ENCODE data around the gene MINAR1.

The MINAR1 gene

GRCh38 chr15:79436037-79436780, 4.1 kb downstream of the MINAR1 start:
- TF ChIP-seq REST (IDR thresholded peaks at IDR 0.05; ENCODE audit: insufficient replicate concordance, low read depth) (no peak), SPI1 (IDR thresholded peaks at IDR 0.05; ENCODE audit: borderline replicate concordance, low read depth) (no peak), CTCF (IDR thresholded peaks at IDR 0.05; ENCODE audit: insufficient read depth, low read length) (no peak), POLR2AphosphoS5 (IDR thresholded peaks at IDR 0.05; ENCODE audit: low read depth) (no peak), GABPA (IDR thresholded peaks at IDR 0.05; ENCODE audit: low read depth) (no peak)
- Histone ChIP-seq H3K27ac (replicated peaks) (no peak overlapping the region), H3K27me3 (ENCODE audit: insufficient read depth, poor library complexity, severe bottlenecking) (peaks cover 31% of the 10 kb centered on the region), H3K4me3 (replicated peaks; ENCODE audit: insufficient read depth, low read length) (no peak overlapping the region)
- DNase-seq (ENCODE audit: low read depth in 1 of 2, low spot score in 1 of 2): no peak

- H3K4me3 ChIP-seq (replicated peaks; ENCODE audit: insufficient read depth, low read length): no peak overlapping the region
- no peak for DNase-seq (ENCODE audit: low read depth in 1 of 2, low spot score in 1 of 2)
- TF ChIP-seq CTCF (IDR thresholded peaks at IDR 0.05; ENCODE audit: insufficient read depth, low read length) (no peak), GABPA (IDR thresholded peaks at IDR 0.05; ENCODE audit: low read depth) (no peak), REST (IDR thresholded peaks at IDR 0.05; ENCODE audit: insufficient replicate concordance, low read depth) (no peak)
- no peak overlapping the region for H3K27ac ChIP-seq (replicated peaks)
- peaks cover 23% of the 10 kb centered on the region for H3K27me3 ChIP-seq (ENCODE audit: insufficient read depth, poor library complexity, severe bottlenecking)
These were observed 5.3 kb downstream of the MINAR1 start for GRCh38 chr15:79437275-79438000.

GRCh38 chr15:79439236-79439635, 7.1 kb downstream of the MINAR1 start:
- DNase-seq (ENCODE audit: low read depth in 1 of 2, low spot score in 1 of 2): no peak
- no peak overlapping the region for H3K27ac ChIP-seq (replicated peaks)
- no peak overlapping the region for H3K4me3 ChIP-seq (replicated peaks; ENCODE audit: insufficient read depth, low read length)
- TF ChIP-seq SPI1 (IDR thresholded peaks at IDR 0.05; ENCODE audit: borderline replicate concordance, low read depth) (no peak), REST (IDR thresholded peaks at IDR 0.05; ENCODE audit: insufficient replicate concordance, low read depth) (no peak), POLR2AphosphoS5 (IDR thresholded peaks at IDR 0.05; ENCODE audit: low read depth) (no peak), CTCF (IDR thresholded peaks at IDR 0.05; ENCODE audit: insufficient read depth, low read length) (no peak), GABPA (IDR thresholded peaks at IDR 0.05; ENCODE audit: low read depth) (no peak)
- peaks cover 6% of the 10 kb centered on the region for H3K27me3 ChIP-seq (ENCODE audit: insufficient read depth, poor library complexity, severe bottlenecking)

All from HL-60 (cell line).